SW 1271 (cell line): ENCODE data around the gene GATAD2B.
"Not testable (repeated sequence)": the region's sequence is repeated elsewhere in the genome, so short reads cannot be mapped to it uniquely, and the experiment has no call there.

Experiments
- DNase-seq, 2 experiments: peaks; one replicate each; lab custom pipeline; 2025; lab: John Stamatoyannopoulos, UW

GATAD2B gene

DNA sequence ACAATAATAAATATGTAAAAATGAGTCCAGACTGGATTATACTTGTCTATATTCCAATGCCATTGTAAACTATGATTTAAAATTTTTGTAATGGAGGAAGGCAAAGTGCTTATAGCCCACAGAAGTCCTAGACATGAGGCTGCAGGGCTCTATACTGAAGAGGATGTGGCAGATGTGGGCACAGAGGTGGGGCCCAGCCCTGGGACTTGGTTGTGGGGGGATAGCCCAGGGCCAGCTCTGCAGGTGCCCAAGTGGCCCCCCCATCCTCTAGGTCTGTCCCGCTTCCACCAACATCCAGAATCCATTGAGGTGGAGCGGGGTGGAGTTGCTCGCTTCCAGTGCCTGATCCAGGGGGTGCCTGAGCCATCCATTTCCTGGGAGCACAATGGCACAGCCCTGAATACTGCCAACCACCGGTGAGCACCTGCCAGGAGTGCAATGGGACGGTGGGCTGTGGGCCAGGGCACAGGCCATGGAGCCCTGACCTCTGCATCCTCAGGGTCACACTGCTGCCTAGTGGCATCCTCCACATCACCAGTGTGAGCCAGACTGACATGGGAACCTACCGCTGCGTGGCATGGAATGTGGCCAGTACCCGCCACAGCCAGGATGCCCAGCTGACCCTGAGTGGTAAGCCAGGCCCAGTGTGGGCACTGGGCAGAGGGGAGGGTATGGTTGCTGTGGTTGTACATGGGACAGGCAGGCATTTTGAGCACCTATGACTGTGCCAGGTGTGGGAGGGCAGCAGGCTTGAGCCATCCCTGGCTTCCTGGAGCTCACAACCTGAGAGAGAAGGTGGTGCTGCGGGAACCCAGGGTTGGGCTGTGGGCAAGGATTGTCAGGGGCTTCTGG lies 126.6 kb downstream of the GATAD2B start:
- no peak for DNase-seq

DNA sequence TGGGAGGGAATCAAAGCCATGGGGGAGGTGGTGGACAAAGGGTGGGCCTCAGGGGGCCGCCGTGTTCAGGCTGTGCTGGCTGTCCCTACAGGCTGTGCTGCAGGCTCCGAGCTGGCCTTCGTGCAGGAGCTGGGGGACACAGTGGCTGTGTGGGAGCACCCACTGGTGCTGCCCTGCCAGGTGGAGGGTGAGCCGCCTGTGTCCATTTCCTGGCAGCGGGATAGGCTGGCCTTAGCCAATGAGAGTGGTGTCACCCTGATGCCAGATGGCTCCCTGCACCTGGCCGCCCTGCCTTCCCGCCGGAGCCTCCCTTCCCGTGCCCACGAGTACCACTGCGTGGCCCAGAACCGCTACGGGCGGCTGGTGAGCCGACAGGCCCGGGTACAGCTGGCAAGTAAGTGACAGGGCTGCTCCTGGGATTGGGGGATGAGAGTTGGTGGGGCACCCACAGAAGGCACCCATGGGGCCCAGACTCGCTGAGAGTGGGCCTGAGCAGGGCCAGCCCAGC lies 127.4 kb downstream of the GATAD2B start:
- DNase-seq = no peak

DNA sequence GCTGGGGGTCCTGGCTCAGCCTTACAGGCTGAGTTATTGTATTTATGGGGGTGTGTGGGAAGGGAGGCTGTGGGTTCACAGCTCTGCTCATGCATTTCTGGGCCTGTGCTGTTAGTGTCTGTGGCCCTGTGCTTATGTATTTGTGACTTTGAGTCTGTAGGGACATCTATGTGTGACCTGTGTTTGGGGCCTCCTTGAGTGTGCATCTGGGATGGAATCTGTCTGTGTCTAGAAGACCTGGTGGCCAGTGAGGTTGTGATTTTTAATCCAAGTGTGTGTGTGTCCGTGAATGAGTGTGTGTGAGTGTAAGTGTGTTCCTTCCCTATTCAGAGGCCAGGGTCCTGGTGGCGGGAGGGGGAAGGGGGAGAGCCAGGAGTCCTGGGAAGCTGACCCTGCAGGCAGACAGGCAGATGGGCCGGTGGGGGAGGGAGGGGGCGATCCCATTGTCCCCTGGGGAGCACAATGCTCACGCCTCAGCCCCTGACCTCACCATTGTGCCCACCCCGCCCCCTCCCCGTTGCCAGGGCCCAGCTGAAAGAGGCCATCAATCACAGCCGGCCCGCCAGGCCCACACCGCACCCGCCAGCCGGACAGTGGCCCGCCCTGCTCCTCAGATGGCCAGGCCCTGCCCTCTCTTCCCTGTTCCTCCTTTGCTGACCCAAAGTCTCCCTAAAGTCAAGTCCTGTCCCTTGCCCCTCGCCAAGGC lies 128.0 kb downstream of the GATAD2B start:
- DNase-seq = no peak

DNA sequence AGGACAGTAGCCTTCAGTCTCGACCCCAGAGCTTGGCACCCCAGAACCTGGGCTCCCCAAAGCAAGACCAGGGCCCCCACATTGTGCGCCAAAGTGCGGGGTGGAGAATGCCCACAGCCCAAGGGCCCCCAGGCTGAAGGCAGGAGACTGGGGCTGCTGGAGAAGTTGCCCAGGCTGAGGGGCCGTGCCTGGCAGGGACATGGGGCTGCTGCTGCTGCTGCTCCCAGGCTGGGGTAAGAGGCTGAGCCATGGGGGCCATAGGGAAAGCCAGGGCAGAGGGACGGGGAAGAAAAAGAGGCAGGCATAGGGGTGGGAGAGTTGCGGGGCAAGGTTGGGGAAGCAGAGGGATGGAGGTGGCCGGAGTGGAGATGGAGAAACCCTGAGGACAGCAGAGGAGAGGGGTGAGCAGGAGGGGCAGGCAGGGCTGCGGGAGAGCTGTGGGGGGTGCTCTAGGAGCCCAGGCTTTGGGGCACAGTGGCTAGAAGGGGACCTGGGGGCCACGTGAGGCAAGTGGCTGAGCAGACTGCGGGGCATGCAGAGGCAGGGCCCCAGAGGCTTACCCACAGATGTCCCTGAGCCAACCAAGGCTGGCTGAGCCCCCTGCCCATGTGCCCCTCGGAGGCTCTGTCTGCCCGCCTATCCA lies 128.7 kb downstream of the GATAD2B start:
- no peak for DNase-seq

DNA sequence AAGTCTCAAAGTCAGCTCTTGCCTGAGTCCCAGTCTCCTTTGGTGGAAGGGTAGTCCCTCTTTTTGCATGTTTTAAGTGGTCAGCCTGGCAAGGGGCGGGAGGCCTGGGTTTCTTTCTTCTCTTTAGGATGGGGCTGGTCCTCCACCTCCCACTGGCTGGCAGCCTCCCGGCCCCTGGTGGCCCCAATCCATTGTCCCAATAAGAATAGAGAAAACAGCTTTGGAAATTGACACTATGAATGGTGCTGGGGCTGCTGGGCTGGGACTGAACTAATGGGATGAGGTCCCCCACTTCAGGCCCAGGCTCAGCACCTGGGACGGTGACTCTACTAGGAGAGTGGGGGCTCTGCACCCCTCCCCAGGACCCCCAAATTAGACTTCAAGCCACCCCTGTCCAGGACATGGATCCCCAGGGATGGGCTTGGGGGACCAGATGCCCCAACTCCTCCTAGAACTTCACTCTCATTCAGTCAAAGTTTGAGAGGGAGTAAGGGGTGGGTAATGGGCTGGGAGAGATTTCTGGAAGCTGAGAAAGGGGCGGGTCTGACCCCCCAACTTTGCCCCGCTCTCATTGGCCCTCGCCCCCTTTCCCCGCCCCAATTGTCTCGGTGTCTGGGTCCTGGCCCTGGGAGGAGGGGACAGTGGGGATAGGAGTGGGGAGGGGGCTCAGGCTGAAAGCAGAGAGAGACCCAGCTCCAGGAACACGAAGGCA lies 129.4 kb downstream of the GATAD2B start:
- no peak for DNase-seq

DNA sequence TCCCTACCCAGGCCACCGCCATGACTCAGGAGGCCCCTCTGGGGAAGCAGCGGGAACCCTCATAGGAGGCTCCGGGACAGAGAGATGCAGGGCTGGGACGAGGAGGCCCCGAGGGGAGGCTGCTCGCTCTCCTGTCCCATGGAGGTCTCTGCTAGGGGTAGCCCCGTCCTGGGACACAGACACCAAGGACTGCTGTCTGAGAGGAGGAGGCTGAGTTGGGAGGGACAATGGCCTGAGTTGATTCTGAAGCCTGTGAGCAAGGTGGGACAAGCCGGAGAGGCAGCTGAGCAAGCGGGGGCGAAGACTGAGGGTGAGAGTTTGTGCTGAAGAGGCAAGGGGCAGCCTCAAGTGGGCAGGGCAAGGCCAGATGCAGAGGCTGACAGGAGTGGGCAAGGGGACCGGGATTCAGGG lies 130.1 kb downstream of the GATAD2B start:
- DNase-seq = no peak

DNA sequence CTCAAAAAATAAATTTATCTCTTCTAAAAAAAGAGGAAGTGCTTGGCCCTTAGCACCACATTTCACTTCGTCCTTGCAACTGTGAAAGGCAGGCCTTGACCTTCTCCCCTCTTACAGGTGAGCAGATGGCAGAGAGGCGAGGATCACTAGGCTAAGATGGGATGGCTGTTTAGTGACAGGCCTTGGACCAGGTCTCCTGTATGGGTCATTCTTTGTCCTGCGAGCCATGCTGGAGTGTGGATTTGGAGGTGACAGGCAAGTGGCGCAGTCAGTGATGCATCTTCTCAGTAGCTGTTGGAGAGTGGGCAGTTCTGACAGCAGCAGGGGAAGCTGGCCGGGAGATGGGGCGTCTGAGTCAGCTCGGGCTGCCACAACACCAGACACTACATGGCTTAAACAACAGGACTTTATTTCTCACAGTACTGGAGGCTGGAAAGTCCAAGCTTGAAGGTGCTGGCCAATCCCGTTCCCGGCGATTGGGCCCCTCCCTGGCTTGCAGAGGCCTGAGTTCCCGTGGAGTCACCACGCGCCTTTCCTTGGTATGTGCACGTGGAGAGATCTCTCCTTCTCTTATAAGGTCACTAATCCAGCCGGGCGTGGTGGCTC lies 131.0 kb downstream of the GATAD2B start:
- no peak for DNase-seq

DNA sequence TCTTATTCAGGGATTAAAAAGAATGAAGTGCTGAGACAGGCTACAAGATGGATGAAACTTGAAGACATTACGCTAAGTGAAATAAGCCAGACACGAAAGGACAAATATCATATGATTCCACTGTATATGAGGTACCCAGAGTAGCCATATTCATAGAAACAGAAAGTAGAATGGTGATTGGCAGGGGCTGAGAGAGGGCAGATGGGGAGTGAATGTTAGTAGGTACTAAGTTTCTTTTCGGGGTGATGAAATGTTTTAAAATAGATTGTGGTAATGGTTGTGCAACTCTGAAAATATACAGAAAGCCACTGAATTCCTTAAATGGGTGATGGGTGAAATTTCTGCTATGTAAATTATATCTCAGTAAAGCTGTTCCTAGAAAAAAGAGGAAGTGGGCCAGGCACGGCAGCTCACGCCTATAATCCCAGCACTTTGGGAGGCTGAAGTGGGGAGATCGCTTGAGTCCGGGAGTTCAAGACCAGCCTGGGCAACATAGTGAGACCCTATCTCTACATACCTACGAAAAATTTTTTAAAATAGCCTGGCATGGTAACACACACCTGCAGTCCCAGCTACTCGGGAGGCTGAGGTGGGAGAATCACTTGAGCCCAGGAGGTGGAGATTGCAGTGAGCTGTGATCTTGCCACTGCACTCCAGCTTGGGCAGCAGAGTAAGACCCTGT lies 131.7 kb downstream of the GATAD2B start:
- DNase-seq = no peak

DNA sequence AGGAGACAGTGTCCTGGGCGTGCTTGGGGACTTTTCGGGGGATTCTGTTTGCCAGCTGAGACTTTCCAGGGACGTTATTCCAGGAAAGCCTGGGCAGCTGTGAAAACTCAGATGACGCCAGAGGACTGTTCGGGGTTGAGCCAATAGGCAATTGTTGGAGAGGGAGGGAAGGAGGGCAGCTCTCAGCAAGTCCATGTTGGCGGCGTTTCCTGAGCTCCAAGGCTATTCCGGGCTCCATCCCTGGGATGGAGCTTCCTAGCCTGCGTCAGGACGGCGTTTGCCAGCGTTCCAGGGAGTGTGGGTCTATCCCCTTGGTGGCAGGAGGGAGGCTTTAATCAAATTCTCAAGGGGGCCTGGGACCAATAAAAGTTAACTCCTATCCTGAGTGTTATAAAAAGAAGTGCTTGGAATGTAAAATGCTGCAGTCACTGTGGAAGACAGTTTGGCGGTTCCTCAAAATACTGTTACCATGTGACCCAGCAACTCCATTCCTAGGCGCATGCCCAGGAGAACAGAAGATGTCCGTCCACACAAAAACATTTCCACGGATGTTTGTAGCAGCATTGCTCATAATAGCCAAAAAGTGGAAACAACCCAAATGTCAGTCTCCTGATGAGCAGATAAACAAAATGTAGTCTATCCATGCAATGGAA lies 132.3 kb downstream of the GATAD2B start:
- no peak for DNase-seq

DNA sequence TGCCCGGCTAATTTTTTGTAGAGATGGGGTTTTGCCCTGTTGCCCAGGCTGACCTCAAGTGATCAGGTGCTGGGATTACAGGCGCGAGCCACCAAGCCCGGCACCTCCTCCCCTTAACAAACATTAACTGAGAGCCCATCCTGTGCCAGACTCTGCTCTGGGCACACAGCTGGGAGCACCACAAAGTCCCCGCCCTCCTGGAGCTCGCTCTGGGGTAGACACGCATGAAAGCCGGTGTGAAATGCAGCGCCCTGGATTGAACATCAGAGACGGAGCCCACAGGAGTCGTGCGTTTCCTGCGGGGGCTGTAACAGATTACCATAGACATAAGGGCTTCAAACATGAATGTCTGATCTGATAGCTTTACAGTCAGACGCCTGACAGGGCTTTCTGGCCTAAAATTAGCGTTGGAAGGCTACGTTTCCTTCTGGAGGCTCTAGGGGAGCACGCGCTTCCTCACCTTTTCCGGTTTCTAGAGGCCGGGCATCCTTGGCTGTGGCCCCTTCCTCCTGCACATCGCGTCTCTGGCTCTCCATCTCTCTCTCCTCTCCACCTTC lies 133.2 kb downstream of the GATAD2B start:
- no peak for DNase-seq

DNA sequence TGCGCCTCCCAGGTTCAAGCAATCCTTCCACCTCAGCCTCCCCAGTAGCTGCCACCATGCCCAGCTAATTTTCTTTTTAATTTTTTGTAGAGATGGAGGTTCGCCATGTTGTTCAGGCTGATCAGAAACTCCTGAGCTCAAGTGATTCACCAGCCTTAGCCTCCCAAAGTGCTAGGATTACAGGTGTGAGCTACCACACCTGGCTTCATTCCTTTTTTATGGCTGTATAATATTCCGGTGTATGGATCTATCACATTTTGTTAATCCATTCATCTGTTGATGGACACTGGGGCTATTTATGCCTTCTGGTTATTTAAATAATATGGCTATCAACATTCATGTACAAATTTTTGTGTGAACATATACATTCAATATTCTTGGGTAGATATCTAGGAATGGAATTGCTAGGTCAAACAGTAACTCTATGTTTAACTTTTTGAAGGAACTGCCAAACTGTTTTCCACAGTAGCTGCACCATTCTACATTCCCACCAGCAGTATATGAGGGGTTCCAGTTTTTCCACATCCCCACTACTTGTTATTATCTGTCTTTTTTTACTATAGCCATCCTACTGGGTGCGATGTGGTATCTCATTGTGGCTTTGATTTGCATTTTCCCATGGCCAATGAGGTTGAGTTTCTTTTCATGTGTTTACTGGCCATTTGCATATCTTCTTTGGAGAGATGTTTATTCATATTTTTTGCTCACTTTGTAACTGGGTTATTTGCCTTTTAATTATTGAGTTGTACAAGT lies 136.6 kb downstream of the GATAD2B start:
- no peak for DNase-seq

DNA sequence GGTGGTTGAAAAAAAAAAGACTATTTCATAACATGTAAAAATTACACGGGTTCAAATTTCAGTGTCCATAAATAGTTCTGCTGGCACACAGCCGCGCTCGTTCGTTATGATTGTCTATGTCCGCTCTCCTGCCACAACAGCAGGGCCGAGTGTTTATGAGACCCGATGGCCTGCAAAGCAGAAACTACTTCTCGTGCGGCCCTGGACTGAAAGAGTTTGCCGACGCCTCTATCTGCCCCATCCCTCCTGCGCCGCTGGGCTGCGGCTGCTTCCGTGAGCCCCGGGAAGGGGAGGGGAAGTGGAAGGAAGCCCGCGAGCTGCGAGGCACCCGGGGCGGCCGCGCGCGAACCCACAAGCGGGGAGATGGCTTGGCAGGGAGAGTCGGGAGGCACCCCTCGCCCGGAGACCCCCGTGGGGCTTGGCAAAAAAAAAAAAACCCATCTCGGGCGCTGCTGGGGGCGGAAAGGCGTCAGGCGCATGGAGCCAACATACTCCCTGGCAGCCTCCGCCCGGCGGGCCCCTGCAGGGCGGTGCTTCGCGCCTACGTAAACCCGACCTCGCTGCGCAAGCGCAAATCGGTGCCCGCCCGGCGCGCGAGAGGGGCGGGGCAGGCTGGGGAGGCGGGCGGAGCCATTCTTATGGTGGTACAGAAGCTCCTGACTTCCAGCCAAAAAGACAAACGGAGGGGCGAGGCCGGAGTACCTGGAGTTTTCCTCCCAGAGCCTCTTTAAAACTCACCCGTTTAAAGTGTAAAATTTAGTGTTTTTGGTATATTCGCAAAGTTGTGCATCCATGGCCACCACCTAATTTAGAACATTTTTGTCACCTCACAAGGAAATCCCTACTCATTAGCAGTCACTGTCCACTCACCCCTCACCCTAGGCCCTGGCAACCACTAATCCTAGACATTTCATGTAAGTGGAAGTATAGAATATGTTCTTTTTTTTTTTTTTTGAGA lies 139.3 kb downstream of the GATAD2B start:
- DNase-seq = peak; percentile 8 to 66

DNA sequence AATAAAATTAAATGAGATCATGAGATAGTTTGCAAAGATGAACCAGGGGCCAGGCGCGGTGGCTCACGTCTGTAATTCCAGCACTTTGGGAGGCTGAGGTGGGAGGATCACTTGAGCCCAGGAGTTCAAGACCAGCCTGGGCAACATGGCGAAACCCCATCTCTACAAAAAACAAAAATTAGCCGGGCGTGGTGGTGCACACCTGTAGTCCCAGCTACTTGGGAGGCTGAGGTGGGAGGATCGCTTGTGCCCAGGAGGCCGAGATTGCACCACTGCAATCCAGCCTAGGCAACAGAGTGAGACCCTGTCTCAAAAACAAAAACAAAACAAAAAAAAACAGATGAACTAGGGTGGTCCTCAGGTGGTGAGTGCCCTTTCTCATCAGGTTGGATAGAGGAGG lies 140.1 kb downstream of the GATAD2B start:
- not testable (repeated sequence) for DNase-seq

DNA sequence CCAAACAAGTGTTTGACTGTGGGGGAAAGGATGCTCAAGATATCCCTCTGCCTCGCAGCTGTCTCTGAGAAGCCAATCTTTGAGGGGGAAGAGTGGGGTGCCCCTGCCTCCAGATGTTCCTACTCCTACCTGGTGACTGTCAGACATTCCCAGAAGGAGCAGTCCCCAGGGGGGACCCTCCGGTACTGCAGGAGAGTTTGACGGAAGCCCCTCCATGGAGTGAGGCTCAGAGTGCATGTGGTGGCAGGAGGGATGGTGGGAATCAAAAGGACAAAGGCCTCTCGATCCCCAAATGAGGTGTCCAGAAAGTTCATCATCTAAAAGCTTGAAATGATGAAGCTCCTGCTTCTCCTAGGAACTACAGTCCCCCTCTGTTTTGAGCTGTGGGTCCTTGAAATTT lies 142.2 kb downstream of the GATAD2B start:
- DNase-seq = no peak

DNA sequence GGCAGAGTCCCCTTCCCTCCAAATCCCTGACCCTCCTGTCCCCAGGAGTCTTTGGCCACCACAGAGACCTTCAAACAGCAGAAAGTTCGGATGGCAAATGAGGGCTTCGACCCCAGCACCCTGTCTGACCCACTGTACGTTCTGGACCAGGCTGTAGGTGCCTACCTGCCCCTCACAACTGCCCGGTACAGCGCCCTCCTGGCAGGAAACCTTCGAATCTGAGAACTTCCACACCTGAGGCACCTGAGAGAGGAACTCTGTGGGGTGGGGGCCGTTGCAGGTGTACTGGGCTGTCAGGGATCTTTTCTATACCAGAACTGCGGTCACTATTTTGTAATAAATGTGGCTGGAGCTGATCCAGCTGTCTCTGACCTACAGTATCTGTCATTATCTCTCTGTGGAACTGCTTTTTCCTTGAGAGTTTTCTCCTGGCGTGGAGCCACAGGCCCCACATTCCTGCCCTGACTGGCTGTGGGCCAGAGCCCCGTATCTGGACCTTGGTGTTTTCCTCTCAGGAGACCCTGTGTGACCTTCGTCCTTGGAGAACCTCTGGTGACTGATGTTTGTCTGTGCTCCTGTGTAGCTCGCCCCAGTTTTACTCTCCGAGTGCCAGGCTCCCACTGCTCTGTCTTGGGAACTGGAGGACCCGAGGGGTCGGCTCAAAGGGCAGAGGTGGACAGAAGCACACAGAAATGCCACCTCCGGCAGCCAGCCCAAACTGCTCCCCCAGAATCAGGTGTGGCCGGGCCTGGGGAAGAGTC lies 142.8 kb downstream of the GATAD2B start:
- DNase-seq = no peak

DNA sequence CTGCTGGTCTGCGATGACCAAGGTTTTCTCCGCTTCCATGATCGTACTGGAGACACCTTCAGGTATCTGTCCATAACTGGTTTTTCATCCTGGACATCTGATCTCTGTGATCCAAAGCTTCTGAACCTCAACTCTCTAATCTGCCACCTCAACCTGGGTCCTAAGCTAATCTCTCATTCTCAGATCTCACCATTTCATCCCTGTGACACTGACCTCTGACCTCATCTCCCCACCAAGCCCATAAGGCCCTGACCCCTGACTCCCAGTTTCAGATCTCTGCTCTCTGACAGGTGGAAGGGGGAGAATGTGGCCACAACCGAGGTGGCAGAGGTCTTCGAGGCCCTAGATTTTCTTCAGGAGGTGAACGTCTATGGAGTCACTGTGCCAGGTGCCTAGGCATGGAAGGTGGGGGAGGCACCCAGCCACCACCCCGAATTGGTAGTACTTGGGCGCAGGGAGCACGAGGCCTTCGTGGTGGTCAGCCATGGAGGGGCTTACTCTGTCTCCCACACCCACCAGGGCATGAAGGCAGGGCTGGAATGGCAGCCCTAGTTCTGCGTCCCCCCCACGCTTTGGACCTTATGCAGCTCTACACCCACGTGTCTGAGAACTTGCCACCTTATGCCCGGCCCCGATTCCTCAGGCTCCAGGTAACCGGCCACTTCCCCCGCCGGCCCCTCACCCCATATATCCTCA lies 143.8 kb downstream of the GATAD2B start:
- DNase-seq = no peak
